ENCODE results near the gene SPA17.

SPA17 gene

GRCh38 chr11:124724979-124725718 is 51.4 kb downstream of the SPA17 start:
- no peak for DNase-seq (ENCODE audit: low spot score)

- DNase-seq (ENCODE audit: low spot score), result no peak
Observed at GRCh38 chr11:124725719-124726105, 52.0 kb downstream of the SPA17 start.

- DNase-seq (ENCODE audit: low spot score), result no peak
Observed at GRCh38 chr11:124727474-124727873, 53.8 kb downstream of the SPA17 start.

GRCh38 chr11:124728134-124728533 is 54.4 kb downstream of the SPA17 start:
- DNase-seq (ENCODE audit: low spot score), result no peak

GRCh38 chr11:124729571-124729970 is 55.9 kb downstream of the SPA17 start:
- no peak for DNase-seq (ENCODE audit: low spot score)

GRCh38 chr11:124732230-124732629 is 58.5 kb downstream of the SPA17 start:
- DNase-seq (ENCODE audit: low spot score), result no peak

- DNase-seq (ENCODE audit: low spot score), result no peak
Observed at GRCh38 chr11:124736736-124737135, 63.0 kb downstream of the SPA17 start.

- no peak for DNase-seq (ENCODE audit: low spot score)
Observed at GRCh38 chr11:124737638-124738305, 64.1 kb downstream of the SPA17 start.

GRCh38 chr11:124738713-124739478 is 65.2 kb downstream of the SPA17 start:
- no peak for DNase-seq (ENCODE audit: low spot score)

GRCh38 chr11:124739479-124740276 is 66.0 kb downstream of the SPA17 start, which contains the start of gene NRGN:
Gene NRGN (plus strand): TSS chr11:124739942. CDS start chr11:124740085, 143 bp downstream.
- peak; percentile 96 for DNase-seq (ENCODE audit: low spot score)

- peak; percentile 73 for DNase-seq (ENCODE audit: low spot score)
Observed at GRCh38 chr11:124740277-124740882, 66.7 kb downstream of the SPA17 start.

- DNase-seq (ENCODE audit: low spot score), result no peak
Observed at GRCh38 chr11:124742555-124742954, 68.9 kb downstream of the SPA17 start.

GRCh38 chr11:124743050-124743449 is 69.3 kb downstream of the SPA17 start:
- no peak for DNase-seq (ENCODE audit: low spot score)

GRCh38 chr11:124745270-124745834 is 71.6 kb downstream of the SPA17 start:
- no peak for DNase-seq (ENCODE audit: low spot score)

GRCh38 chr11:124745835-124746620 is 72.3 kb downstream of the SPA17 start:
- no peak for DNase-seq (ENCODE audit: low spot score)

GRCh38 chr11:124746621-124747243 is 73.0 kb downstream of the SPA17 start:
- peak; percentile 83 for DNase-seq (ENCODE audit: low spot score)
